Activated T-cell treated with anti-CD3 and anti-CD28 coated beads, Interleukin-2, amount 50 U/mL, for 24 hours (primary cell): ENCODE measurements around the gene NCAPD2.
"Not testable (repeated sequence)": the region's sequence is repeated elsewhere in the genome, so short reads cannot be mapped to it uniquely, and the experiment has no call there.

ENCODE experiments used
- DNase-seq: peaks from one replicate; pipeline ENCODE4 v3.0.0-alpha.2; 2020
- H3K27ac Mint-ChIP-seq: 2 replicates; pipeline ENCODE4 v1.8.0; 2020; ENCODE audit warnings: mild to moderate bottlenecking, mixed read lengths
- H3K27me3 Mint-ChIP-seq: 2 replicates; pipeline ENCODE4 v1.8.0; 2020; ENCODE audit warnings: mixed read lengths
- H3K36me3 Mint-ChIP-seq: 2 replicates; pipeline ENCODE4 v1.8.0; 2020; ENCODE audit warnings: low read depth, mixed read lengths
- H3K4me1 Mint-ChIP-seq: 2 replicates; pipeline ENCODE4 v1.8.0; 2020; ENCODE audit warnings: low read depth, mixed read lengths
- H3K4me3 Mint-ChIP-seq: 2 replicates; pipeline ENCODE4 v1.8.0; 2020; ENCODE audit warnings: mild to moderate bottlenecking, moderate library complexity, mixed read lengths
- H3K9me3 Mint-ChIP-seq: 2 replicates; pipeline ENCODE4 v1.8.0; 2020; ENCODE audit warnings: mixed read lengths

NCAPD2 gene

DNA sequence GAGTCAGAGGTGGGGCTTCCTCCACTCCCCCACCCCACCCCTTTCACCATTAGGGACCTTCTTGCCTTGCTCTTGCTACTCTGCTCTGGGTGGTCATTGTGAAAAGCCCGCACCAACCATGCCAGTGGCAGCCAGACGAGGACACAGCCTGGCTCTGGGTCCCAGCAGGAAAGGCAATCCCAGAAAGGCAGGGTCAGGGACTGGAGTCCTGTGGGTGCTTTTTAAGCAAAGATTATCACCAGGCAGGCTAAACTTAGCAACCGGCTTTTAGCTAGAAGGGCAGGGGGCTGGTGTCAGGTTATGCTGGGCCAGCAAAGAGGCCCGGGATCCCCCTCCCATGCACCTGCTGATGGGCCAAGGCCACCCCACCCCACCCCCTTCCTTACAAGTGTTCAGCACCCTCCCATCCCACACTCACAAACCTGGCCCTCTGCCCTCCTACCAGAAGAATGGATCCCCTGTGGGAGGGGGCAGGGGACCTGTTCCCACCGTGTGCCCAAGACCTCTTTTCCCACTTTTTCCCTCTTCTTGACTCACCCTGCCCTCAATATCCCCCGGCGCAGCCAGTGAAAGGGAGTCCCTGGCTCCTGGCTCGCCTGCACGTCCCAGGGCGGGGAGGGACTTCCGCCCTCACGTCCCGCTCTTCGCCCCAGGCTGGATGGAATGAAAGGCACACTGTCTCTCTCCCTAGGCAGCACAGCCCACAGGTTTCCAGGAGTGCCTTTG is 39.2 kb downstream of the NCAPD2 start:
- H3K4me1 Mint-ChIP-seq = peaks cover 41% of the 10 kb centered on the region
- no peaks in the 10 kb centered on the region for H3K27me3 Mint-ChIP-seq
- no peaks in the 10 kb centered on the region for H3K9me3 Mint-ChIP-seq
- H3K27ac Mint-ChIP-seq = peak overlapping the region; percentile 99
- peak overlapping the region; percentile 92 for H3K4me3 Mint-ChIP-seq
- peaks cover 97% of the 10 kb centered on the region for H3K36me3 Mint-ChIP-seq
- DNase-seq = peak; percentile 76

DNA sequence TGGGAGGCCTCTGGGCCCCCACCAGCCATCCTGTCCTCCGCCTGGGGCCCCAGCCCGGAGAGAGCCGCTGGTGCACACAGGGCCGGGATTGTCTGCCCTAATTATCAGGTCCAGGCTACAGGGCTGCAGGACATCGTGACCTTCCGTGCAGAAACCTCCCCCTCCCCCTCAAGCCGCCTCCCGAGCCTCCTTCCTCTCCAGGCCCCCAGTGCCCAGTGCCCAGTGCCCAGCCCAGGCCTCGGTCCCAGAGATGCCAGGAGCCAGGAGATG is 39.7 kb downstream of the NCAPD2 start:
- no peaks in the 10 kb centered on the region for H3K27me3 Mint-ChIP-seq
- H3K4me1 Mint-ChIP-seq = peaks cover 46% of the 10 kb centered on the region
- peak overlapping the region; percentile 92 for H3K4me3 Mint-ChIP-seq
- DNase-seq = no peak
- no peaks in the 10 kb centered on the region for H3K9me3 Mint-ChIP-seq
- H3K27ac Mint-ChIP-seq = peak overlapping the region; percentile 99
- peaks cover 97% of the 10 kb centered on the region for H3K36me3 Mint-ChIP-seq

DNA sequence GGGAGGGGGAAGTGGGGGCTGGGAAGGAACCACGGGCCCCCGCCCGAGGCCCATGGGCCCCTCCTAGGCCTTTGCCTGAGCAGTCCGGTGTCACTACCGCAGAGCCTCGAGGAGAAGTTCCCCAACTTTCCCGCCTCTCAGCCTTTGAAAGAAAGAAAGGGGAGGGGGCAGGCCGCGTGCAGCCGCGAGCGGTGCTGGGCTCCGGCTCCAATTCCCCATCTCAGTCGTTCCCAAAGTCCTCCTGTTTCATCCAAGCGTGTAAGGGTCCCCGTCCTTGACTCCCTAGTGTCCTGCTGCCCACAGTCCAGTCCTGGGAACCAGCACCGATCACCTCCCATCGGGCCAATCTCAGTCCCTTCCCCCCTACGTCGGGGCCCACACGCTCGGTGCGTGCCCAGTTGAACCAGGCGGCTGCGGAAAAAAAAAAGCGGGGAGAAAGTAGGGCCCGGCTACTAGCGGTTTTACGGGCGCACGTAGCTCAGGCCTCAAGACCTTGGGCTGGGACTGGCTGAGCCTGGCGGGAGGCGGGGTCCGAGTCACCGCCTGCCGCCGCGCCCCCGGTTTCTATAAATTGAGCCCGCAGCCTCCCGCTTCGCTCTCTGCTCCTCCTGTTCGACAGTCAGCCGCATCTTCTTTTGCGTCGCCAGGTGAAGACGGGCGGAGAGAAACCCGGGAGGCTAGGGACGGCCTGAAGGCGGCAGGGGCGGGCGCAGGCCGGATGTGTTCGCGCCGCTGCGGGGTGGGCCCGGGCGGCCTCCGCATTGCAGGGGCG is 40.2 kb downstream of the NCAPD2 start, which contains the start of gene GAPDH:
Gene GAPDH (plus strand): TSS at position 595 of the 772 bp plus-strand sequence. CDS start 316 bp downstream, outside the sequence.
- no peaks in the 10 kb centered on the region for H3K9me3 Mint-ChIP-seq
- peaks cover 95% of the 10 kb centered on the region for H3K36me3 Mint-ChIP-seq
- no peaks in the 10 kb centered on the region for H3K27me3 Mint-ChIP-seq
- H3K27ac Mint-ChIP-seq = peak within 1 kb of the TSS; percentile 99
- peak within 1 kb of the TSS; percentile 92 for H3K4me3 Mint-ChIP-seq
- peak; percentile 95 for DNase-seq
- H3K4me1 Mint-ChIP-seq = peaks cover 50% of the 10 kb centered on the region

DNA sequence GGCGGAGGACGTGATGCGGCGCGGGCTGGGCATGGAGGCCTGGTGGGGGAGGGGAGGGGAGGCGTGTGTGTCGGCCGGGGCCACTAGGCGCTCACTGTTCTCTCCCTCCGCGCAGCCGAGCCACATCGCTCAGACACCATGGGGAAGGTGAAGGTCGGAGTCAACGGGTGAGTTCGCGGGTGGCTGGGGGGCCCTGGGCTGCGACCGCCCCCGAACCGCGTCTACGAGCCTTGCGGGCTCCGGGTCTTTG is 40.7 kb downstream of the NCAPD2 start:
- H3K9me3 Mint-ChIP-seq = no peaks in the 10 kb centered on the region
- peaks cover 95% of the 10 kb centered on the region for H3K36me3 Mint-ChIP-seq

DNA sequence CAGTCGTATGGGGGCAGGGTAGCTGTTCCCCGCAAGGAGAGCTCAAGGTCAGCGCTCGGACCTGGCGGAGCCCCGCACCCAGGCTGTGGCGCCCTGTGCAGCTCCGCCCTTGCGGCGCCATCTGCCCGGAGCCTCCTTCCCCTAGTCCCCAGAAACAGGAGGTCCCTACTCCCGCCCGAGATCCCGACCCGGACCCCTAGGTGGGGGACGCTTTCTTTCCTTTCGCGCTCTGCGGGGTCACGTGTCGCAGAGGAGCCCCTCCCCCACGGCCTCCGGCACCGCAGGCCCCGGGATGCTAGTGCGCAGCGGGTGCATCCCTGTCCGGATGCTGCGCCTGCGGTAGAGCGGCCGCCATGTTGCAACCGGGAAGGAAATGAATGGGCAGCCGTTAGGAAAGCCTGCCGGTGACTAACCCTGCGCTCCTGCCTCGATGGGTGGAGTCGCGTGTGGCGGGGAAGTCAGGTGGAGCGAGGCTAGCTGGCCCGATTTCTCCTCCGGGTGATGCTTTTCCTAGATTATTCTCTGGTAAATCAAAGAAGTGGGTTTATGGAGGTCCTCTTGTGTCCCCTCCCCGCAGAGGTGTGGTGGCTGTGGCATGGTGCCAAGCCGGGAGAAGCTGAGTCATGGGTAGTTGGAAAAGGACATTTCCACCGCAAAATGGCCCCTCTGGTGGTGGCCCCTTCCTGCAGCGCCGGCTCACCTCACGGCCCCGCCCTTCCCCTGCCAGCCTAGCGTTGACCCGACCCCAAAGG is 41.2 kb downstream of the NCAPD2 start:
- no peaks in the 10 kb centered on the region for H3K9me3 Mint-ChIP-seq
- H3K4me1 Mint-ChIP-seq = peaks cover 60% of the 10 kb centered on the region
- peak; percentile 86 for DNase-seq
- H3K27me3 Mint-ChIP-seq = no peaks in the 10 kb centered on the region
- H3K4me3 Mint-ChIP-seq = peak overlapping the region; percentile 92
- peaks cover 95% of the 10 kb centered on the region for H3K36me3 Mint-ChIP-seq
- H3K27ac Mint-ChIP-seq = peak overlapping the region; percentile 99

More for the DNA sequence above, 40.7 kb downstream of the NCAPD2 start:
- H3K27ac Mint-ChIP-seq = peak overlapping the region; percentile 99
- H3K27me3 Mint-ChIP-seq = no peaks in the 10 kb centered on the region
- peaks cover 55% of the 10 kb centered on the region for H3K4me1 Mint-ChIP-seq
- peak overlapping the region; percentile 92 for H3K4me3 Mint-ChIP-seq
- no peak for DNase-seq

DNA sequence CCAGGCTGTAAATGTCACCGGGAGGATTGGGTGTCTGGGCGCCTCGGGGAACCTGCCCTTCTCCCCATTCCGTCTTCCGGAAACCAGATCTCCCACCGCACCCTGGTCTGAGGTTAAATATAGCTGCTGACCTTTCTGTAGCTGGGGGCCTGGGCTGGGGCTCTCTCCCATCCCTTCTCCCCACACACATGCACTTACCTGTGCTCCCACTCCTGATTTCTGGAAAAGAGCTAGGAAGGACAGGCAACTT is 41.7 kb downstream of the NCAPD2 start:
- H3K9me3 Mint-ChIP-seq = no peaks in the 10 kb centered on the region
- H3K4me1 Mint-ChIP-seq = peaks cover 60% of the 10 kb centered on the region
- peak overlapping the region; percentile 99 for H3K27ac Mint-ChIP-seq
- no peak for DNase-seq
- H3K36me3 Mint-ChIP-seq = peaks cover 95% of the 10 kb centered on the region
- H3K27me3 Mint-ChIP-seq = no peaks in the 10 kb centered on the region
- peak overlapping the region; percentile 92 for H3K4me3 Mint-ChIP-seq

DNA sequence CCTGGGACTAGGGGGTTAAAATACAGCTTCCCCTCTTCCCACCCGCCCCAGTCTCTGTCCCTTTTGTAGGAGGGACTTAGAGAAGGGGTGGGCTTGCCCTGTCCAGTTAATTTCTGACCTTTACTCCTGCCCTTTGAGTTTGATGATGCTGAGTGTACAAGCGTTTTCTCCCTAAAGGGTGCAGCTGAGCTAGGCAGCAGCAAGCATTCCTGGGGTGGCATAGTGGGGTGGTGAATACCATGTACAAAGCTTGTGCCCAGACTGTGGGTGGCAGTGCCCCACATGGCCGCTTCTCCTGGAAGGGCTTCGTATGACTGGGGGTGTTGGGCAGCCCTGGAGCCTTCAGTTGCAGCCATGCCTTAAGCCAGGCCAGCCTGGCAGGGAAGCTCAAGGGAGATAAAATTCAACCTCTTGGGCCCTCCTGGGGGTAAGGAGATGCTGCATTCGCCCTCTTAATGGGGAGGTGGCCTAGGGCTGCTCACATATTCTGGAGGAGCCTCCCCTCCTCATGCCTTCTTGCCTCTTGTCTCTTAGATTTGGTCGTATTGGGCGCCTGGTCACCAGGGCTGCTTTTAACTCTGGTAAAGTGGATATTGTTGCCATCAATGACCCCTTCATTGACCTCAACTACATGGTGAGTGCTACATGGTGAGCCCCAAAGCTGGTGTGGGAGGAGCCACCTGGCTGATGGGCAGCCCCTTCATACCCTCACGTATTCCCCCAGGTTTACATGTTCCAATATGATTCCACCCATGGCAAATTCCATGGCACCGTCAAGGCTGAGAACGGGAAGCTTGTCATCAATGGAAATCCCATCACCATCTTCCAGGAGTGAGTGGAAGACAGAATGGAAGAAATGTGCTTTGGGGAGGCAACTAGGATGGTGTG is 42.3 kb downstream of the NCAPD2 start:
- H3K4me3 Mint-ChIP-seq = peak overlapping the region; percentile 92
- H3K9me3 Mint-ChIP-seq = no peaks in the 10 kb centered on the region
- H3K27ac Mint-ChIP-seq = peak overlapping the region; percentile 99
- no peaks in the 10 kb centered on the region for H3K27me3 Mint-ChIP-seq
- H3K36me3 Mint-ChIP-seq = peaks cover 93% of the 10 kb centered on the region
- DNase-seq = peak; percentile 54
- H3K4me1 Mint-ChIP-seq = peaks cover 63% of the 10 kb centered on the region

DNA sequence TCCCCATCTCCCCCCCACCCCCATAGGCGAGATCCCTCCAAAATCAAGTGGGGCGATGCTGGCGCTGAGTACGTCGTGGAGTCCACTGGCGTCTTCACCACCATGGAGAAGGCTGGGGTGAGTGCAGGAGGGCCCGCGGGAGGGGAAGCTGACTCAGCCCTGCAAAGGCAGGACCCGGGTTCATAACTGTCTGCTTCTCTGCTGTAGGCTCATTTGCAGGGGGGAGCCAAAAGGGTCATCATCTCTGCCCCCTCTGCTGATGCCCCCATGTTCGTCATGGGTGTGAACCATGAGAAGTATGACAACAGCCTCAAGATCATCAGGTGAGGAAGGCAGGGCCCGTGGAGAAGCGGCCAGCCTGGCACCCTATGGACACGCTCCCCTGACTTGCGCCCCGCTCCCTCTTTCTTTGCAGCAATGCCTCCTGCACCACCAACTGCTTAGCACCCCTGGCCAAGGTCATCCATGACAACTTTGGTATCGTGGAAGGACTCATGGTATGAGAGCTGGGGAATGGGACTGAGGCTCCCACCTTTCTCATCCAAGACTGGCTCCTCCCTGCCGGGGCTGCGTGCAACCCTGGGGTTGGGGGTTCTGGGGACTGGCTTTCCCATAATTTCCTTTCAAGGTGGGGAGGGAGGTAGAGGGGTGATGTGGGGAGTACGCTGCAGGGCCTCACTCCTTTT is 43.1 kb downstream of the NCAPD2 start:
- peaks cover 64% of the 10 kb centered on the region for H3K4me1 Mint-ChIP-seq
- H3K36me3 Mint-ChIP-seq = peaks cover 92% of the 10 kb centered on the region
- peak overlapping the region; percentile 99 for H3K27ac Mint-ChIP-seq
- no peaks in the 10 kb centered on the region for H3K27me3 Mint-ChIP-seq
- H3K4me3 Mint-ChIP-seq = peak overlapping the region; percentile 92
- peak; percentile 54 for DNase-seq
- no peaks in the 10 kb centered on the region for H3K9me3 Mint-ChIP-seq

DNA sequence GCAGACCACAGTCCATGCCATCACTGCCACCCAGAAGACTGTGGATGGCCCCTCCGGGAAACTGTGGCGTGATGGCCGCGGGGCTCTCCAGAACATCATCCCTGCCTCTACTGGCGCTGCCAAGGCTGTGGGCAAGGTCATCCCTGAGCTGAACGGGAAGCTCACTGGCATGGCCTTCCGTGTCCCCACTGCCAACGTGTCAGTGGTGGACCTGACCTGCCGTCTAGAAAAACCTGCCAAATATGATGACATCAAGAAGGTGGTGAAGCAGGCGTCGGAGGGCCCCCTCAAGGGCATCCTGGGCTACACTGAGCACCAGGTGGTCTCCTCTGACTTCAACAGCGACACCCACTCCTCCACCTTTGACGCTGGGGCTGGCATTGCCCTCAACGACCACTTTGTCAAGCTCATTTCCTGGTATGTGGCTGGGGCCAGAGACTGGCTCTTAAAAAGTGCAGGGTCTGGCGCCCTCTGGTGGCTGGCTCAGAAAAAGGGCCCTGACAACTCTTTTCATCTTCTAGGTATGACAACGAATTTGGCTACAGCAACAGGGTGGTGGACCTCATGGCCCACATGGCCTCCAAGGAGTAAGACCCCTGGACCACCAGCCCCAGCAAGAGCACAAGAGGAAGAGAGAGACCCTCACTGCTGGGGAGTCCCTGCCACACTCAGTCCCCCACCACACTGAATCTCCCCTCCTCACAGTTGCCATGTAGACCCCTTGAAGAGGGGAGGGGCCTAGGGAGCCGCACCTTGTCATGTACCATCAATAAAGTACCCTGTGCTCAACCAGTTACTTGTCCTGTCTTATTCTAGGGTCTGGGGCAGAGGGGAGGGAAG is 43.9 kb downstream of the NCAPD2 start:
- H3K27ac Mint-ChIP-seq = peak overlapping the region; percentile 99
- H3K27me3 Mint-ChIP-seq, H3K9me3 Mint-ChIP-seq: not testable (repeated sequence)
- peak overlapping the region; percentile 92 for H3K4me3 Mint-ChIP-seq
- peaks cover 60% of the 10 kb centered on the region for H3K4me1 Mint-ChIP-seq
- H3K36me3 Mint-ChIP-seq = peaks cover 91% of the 10 kb centered on the region
- DNase-seq = peak; percentile 87

DNA sequence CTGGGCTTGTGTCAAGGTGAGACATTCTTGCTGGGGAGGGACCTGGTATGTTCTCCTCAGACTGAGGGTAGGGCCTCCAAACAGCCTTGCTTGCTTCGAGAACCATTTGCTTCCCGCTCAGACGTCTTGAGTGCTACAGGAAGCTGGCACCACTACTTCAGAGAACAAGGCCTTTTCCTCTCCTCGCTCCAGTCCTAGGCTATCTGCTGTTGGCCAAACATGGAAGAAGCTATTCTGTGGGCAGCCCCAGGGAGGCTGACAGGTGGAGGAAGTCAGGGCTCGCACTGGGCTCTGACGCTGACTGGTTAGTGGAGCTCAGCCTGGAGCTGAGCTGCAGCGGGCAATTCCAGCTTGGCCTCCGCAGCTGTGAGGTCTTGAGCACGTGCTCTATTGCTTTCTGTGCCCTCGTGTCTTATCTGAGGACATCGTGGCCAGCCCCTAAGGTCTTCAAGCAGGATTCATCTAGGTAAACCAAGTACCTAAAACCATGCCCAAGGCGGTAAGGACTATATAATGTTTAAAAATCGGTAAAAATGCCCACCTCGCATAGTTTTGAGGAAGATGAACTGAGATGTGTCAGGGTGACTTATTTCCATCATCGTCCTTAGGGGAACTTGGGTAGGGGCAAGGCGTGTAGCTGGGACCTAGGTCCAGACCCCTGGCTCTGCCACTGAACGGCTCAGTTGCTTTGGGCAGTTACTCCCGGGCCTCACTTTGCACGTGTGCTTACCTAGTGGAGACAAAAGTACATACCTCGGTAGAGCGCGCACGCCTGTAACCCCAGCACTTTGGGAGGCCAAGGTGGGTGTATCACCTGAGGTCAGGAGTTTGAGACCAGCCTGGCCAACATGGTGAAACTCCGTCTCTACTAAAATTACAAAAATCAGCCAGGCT is 44.8 kb downstream of the NCAPD2 start:
- peaks cover 87% of the 10 kb centered on the region for H3K36me3 Mint-ChIP-seq
- peak; percentile 63 for DNase-seq
- peak overlapping the region; percentile 99 for H3K27ac Mint-ChIP-seq
- no peaks in the 10 kb centered on the region for H3K27me3 Mint-ChIP-seq
- no peaks in the 10 kb centered on the region for H3K9me3 Mint-ChIP-seq
- peaks cover 56% of the 10 kb centered on the region for H3K4me1 Mint-ChIP-seq
- H3K4me3 Mint-ChIP-seq = peak overlapping the region; percentile 92

DNA sequence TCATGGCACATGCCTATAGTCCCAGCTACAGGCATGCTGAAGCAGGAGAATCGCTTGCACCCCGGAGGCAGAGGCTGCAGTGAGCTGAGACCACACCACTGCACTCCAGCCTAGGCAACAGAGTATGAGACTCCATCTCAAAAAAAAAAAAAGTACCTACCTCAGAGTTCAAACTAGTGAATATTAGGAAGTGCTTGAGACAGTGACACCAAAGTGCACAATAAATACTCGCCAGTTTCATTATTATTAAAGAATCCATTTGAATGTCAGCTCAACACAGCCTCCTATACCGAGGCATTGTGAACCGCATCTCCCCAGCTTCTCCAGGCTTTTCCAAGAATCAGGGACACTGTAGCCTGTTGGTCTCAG is 45.4 kb downstream of the NCAPD2 start:
- Mint-ChIP-seq H3K27me3 (no peaks in the 10 kb centered on the region), H3K36me3 (peaks cover 87% of the 10 kb centered on the region), H3K4me1 (peaks cover 56% of the 10 kb centered on the region), H3K4me3 (peak overlapping the region; percentile 92), H3K27ac (peak overlapping the region; percentile 99), H3K9me3 (no peaks in the 10 kb centered on the region)
- no peak for DNase-seq

DNA sequence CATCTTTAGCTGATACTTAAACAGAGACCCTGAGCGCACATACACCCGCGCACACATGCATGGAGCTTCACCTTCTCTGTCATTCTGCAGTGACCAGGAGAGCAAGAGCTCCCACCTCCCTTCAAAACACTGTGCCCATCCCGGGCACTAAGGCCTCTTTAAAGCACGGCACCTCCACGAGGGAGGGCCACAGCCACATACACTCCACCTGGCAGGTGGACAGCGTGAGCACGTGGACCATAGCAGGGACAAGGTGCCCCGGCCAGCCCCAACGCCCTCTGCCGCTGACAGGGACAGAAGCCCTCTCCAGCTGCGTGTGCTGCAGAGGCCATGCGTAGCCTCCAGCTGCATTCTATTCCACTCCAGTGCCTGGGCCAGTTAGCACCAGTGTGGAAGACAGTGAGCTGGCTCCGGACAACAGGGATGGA is 45.8 kb downstream of the NCAPD2 start:
- DNase-seq = peak; percentile 52
- Mint-ChIP-seq H3K27me3 (no peaks in the 10 kb centered on the region), H3K27ac (peak overlapping the region; percentile 99), H3K9me3 (no peaks in the 10 kb centered on the region), H3K4me3 (peak overlapping the region; percentile 92), H3K4me1 (peaks cover 56% of the 10 kb centered on the region), H3K36me3 (peaks cover 87% of the 10 kb centered on the region)
